ENCODE data around the gene TLN1.

DNA sequence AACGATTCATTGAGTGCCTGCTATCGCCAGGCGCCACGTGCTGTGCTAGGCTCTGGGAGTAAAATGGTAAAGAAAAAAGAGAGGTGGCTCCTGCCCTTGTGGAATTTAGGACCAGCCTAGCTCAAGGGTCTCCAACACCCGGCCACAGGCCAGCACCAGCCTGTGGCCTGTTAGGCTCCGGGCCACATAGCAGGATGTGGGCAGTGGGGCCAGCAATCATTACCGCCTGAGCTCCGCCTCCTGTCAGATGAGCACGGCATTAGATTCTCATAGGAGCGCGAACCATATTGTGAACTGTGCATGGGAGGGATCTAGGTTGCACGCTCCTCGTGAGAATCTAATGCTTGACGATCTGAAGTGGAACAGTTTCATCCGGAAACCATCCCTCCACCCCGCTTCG lies 75.6 kb downstream of the TLN1 start:
- TF ChIP-seq, protein P1, sequence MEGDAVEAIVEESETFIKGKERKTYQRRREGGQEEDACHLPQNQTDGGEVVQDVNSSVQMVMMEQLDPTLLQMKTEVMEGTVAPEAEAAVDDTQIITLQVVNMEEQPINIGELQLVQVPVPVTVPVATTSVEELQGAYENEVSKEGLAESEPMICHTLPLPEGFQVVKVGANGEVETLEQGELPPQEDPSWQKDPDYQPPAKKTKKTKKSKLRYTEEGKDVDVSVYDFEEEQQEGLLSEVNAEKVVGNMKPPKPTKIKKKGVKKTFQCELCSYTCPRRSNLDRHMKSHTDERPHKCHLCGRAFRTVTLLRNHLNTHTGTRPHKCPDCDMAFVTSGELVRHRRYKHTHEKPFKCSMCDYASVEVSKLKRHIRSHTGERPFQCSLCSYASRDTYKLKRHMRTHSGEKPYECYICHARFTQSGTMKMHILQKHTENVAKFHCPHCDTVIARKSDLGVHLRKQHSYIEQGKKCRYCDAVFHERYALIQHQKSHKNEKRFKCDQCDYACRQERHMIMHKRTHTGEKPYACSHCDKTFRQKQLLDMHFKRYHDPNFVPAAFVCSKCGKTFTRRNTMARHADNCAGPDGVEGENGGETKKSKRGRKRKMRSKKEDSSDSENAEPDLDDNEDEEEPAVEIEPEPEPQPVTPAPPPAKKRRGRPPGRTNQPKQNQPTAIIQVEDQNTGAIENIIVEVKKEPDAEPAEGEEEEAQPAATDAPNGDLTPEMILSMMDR (IDR thresholded peaks at IDR 0.05), result no peak
- TF ChIP-seq POLR2A (IDR thresholded peaks at IDR 0.05; ENCODE audit: low read length) (no peak), RARB (CRISPR knock-in tag; IDR thresholded peaks at IDR 0.05) (no peak), MAFK (IDR thresholded peaks at IDR 0.05; ENCODE audit: partially characterized antibody) (no peak)
- TF ChIP-seq, protein P2, sequence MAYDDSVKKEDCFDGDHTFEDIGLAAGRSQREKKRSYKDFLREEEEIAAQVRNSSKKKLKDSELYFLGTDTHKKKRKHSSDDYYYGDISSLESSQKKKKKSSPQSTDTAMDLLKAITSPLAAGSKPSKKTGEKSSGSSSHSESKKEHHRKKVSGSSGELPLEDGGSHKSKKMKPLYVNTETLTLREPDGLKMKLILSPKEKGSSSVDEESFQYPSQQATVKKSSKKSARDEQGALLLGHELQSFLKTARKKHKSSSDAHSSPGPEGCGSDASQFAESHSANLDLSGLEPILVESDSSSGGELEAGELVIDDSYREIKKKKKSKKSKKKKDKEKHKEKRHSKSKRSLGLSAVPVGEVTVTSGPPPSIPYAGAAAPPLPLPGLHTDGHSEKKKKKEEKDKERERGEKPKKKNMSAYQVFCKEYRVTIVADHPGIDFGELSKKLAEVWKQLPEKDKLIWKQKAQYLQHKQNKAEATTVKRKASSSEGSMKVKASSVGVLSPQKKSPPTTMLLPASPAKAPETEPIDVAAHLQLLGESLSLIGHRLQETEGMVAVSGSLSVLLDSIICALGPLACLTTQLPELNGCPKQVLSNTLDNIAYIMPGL (CRISPR knock-in tag; IDR thresholded peaks at IDR 0.05; ENCODE audit: borderline replicate concordance), result no peak
- TF ChIP-seq, protein P3, sequence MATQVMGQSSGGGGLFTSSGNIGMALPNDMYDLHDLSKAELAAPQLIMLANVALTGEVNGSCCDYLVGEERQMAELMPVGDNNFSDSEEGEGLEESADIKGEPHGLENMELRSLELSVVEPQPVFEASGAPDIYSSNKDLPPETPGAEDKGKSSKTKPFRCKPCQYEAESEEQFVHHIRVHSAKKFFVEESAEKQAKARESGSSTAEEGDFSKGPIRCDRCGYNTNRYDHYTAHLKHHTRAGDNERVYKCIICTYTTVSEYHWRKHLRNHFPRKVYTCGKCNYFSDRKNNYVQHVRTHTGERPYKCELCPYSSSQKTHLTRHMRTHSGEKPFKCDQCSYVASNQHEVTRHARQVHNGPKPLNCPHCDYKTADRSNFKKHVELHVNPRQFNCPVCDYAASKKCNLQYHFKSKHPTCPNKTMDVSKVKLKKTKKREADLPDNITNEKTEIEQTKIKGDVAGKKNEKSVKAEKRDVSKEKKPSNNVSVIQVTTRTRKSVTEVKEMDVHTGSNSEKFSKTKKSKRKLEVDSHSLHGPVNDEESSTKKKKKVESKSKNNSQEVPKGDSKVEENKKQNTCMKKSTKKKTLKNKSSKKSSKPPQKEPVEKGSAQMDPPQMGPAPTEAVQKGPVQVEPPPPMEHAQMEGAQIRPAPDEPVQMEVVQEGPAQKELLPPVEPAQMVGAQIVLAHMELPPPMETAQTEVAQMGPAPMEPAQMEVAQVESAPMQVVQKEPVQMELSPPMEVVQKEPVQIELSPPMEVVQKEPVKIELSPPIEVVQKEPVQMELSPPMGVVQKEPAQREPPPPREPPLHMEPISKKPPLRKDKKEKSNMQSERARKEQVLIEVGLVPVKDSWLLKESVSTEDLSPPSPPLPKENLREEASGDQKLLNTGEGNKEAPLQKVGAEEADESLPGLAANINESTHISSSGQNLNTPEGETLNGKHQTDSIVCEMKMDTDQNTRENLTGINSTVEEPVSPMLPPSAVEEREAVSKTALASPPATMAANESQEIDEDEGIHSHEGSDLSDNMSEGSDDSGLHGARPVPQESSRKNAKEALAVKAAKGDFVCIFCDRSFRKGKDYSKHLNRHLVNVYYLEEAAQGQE (IDR thresholded peaks at IDR 0.05), result no peak

Data from A549 (cell line).